ENCODE results near the gene PKHD1.
A peak's percentile ranks its signal among the peaks of the same experiment; 100 is the strongest.

- TF ChIP-seq REST (IDR thresholded peaks at IDR 0.05; ENCODE audit: low read depth) (no peak), NFIC (IDR thresholded peaks at IDR 0.05) (no peak), EP300 (IDR thresholded peaks at IDR 0.05; ENCODE audit: borderline replicate concordance) (no peak), TAF1 (IDR thresholded peaks at IDR 0.05; ENCODE audit: low read depth) (no peak), MAX (IDR thresholded peaks at IDR 0.05) (no peak), CEBPB (IDR thresholded peaks at IDR 0.05) (no peak), YY1 (IDR thresholded peaks at IDR 0.05; ENCODE audit: low read depth) (no peak), USF1 (IDR thresholded peaks at IDR 0.05) (no peak), RAD21 (IDR thresholded peaks at IDR 0.05; ENCODE audit: low read depth) (peak; percentile 13; the same call in 1 of the 2 replicates), TCF12 (IDR thresholded peaks at IDR 0.05; ENCODE audit: low read depth) (no peak)
Measured at GRCh38 chr6:52087498-52087999, at the start of gene PKHD1.

Measured in Ishikawa (cell line).